Skeletal muscle cell (primary cell): ENCODE data around the gene CCND3.

Source experiments
- DNase-seq: peaks from one replicate; pipeline ENCODE4 v3.0.0-alpha.2; 2010; ENCODE audit warnings: low read depth
- H3K4me3 ChIP-seq: 2 replicates; pipeline ENCODE4 v1.5.1; 2011; ENCODE audit warnings: low read depth, mild to moderate bottlenecking, control low read depth, low read length, moderate library complexity

Gene CCND3

GRCh38 chr6:41884957-41885356 is 56.7 kb downstream of the CCND3 start:
- no peak for DNase-seq
- no peak overlapping the region for H3K4me3 ChIP-seq
